NCI-H187 treated with DMSO at 0.1 percent for 48 hours (cell line): ENCODE measurements around the gene DLGAP1.
"Not testable (repeated sequence)": the region's sequence is repeated elsewhere in the genome, so short reads cannot be mapped to it uniquely, and the experiment has no call there.

Source experiments
- DNase-seq: peaks from one replicate; lab custom pipeline; 2025; lab: John Stamatoyannopoulos, UW

The DLGAP1 gene

DNA sequence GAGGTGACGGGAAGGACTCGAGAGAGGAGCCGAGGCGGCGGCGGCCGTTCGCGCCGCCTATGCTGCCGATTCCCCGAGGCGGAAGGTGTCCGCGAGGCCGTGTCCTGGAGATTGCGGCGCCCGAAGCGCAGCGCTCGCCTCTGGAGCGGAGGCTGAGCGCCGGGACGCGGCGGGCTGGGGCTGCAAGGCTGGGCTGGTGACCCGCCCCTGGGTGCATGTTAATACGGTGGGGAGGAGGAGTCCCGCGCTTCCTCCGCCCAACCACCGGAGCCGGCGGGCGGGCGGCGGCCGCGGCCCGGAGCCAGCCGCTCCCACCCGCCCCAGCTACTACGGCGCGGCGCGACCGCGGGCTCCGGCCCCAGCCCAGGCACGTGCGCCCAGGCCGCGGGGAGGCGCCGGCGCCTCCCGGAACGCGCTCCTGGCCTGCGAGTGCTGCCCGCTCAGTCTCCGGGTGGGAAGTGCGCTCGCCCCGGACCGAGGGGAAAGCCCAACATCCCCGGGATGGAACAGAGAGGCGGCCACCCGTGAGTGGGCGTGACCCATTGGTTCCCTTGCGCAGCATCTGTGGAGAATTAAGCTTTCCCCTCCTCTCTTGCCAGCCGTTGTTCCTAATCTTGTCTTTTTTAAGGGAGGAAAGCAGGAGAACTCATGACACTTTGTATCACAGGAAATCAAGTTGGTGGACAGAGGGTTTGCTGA lies at the start of gene DLGAP1:
Gene DLGAP1 (minus strand): TSS at position 195 of the 699 bp plus-strand sequence.
- no peak for DNase-seq

DNA sequence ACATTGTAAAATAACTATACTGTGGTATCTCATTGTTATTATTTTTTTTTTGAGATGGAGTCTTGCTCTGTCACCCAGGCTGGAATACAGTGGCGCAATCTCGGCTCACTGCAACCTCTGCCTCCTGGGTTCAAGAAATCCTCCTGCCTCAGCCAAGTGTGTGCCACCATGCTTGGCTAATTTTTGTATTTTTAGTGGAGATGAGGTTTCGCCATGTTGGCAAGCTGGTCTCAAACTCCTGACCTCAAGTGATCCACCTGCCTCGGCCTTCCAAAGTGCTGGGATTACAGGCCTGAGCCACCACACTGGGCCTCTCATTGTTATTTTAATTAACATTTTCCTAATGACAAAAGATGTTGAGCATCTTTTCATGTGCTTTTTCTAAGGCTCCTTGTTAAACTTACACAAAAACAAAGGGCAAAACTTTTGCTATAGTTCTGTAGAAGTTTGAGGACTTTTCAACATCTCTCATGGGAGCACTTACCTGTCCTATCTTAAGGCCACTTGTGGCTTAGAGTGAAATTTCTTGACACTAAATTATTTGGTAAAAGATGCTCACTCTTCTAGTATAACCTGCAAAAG lies 39.7 kb upstream of the DLGAP1 start:
- not testable (repeated sequence) for DNase-seq

DNA sequence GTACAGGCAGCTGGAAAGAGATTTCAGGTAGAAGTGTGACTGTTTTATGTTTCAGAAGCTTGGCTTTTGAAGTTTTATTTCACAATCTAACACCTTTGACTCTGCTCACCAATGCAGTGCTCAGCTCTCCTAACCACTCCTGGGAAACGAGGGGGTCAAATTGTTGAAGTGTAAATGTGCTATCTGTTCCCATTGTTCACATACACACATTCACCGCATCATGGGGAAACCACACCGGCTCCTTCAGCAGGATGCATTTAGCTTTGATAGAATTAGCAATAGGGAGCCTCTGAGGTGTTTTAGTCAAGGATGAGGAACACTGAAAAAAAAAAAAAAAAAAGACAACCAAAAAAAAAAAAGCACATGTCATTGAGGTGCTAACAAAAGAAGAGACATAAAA lies 13.4 kb upstream of the DLGAP1 start:
- no peak for DNase-seq

DNA sequence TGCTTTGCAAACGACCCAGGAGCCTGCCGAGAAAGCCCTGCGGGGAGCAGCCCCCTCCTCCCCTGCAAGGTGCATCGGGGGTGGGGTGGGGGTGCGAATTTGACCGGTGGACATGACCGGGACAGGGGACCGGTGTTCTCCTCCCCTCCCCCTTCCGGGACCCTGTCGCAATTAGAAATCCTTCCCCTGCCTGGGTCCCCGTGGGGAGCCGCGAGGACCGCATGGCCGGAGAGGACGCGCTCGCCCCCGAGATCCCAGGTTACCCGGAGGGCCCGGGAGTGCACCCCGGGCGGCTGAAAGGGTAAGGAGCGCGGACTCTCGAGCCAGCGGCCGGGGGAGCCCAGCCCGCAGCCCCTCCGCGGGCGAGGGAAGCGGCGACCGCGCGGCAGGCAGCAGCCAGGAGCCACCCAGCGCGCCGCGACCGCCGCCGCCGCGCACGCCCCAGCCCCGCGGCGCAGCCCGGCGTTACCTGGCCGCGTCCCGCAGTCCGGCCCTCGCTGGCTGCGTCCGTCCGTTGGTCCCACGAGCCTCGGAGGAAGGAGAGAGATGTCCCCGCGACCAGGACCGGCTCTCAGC lies 482 bp downstream of the DLGAP1 start:
- no peak for DNase-seq

DNA sequence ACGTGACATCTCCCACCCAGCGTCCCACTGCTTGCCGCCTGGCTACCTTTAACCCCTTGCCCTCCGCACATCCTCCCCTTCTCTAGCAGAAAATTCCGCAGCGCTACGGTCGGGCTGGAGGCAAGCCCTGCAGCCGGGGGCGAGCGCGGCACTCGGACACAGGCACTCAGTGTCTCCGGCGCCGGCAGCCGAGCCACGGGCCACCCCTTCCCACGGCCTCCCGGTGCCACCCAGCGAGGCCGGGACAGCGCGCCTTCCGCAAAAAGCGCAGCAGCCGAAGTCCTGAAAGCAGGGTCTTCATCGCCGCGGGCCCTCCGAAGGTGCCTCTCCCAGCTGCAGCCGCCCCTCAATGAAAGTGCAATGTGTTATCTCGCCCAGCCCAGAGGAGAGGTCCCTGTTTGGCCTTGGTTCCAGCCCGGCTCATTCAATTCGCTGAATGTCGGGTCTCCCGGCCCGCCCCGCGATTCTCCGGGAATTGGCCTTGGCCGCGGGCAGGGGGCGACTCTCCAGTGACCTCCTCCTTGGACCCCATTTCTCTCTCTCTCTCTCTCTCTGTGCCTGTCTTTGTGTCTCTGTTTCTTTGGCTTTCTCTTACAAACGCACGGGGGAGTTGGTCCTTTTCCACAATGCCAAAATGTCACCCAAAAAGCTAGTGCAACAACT lies 1.1 kb downstream of the DLGAP1 start:
- DNase-seq, result no peak

DNA sequence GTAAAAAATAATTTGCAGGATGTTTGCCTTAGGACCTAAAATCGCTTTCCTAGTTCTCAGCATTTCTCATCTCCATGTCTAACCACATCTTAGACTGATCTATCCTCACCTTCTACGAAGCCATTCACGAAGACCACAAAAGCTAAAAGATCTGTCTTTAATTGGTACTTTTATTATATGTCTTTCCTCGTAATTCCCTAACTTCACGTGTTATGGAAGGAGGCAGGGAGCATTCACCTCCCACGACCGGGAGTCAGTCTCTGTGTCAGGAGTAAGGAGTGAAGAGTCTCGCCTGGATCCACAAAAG lies 1.6 kb downstream of the DLGAP1 start:
- DNase-seq, result no peak

DNA sequence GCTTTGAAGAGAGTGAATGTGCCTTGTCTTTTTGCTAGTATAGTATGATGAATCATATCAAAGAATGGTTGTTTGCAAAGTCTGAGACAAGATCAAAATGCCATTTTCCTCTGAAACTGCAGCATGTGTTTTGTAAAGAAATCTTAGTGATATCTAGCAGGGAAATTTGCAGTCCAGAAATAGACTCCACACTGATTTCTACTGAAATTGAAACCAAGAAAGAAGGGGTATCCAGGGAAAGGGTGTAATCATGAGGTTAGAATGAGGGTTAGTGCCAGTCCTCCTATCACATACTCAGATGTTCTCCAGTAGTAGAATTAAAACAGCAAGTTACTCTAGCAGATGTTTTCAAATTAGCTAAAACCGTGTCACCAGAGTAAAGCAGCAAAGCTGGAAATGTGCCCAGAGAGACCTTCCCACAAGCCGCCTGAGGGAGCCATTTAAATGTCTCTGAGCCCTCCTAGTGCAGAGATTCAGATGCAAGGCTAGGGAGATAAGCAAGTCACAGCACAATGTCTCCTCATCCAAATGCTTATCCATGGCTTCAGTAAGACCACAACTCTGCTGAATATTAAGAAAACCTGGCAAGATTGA lies 4.9 kb downstream of the DLGAP1 start:
- DNase-seq, result no peak

- DNase-seq, result no peak
Observed at GRCh38 chr18:4445902-4446301, 9.2 kb downstream of the DLGAP1 start.

DNA sequence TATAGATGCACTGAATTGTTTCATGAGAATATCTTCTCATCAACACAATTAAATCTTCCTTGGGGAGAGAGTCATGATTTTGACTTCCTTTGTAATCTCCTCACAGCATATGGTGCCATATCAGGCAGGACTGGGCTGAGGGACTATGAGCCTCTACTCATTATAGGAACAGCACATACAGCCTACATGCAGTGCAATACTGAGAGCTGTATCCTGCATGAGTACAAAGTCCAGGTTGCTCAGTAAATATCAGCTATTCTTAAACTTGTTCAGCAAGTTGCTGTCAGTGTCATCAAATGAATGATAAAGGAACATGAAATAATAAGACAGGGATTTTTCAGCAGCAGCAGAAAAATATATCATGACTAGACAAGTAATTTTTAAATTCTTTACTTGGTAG lies 10.8 kb downstream of the DLGAP1 start:
- DNase-seq, result no peak

DNA sequence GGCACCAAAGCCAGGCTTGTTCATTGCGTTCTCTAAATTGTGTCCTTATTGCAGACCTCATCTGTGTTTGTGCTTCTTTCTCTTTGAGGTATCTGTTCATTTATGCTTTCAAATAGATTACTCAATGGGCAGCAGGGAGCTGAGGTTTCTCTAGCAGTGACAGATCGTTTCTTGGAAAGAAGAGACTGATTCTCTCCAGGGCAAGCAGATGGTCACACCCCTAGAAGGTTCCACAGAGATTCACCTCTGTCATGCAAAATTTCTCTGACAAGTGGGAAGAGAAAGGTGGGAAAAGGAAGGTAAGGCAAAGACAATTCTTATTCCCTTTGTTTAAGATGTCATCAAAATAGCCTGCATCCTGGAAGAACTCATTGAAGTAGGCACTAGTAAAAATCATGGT lies 14.0 kb downstream of the DLGAP1 start:
- DNase-seq, result no peak

GRCh38 chr18:4438938-4439337 lies 16.2 kb downstream of the DLGAP1 start:
- DNase-seq, result no peak

DNA sequence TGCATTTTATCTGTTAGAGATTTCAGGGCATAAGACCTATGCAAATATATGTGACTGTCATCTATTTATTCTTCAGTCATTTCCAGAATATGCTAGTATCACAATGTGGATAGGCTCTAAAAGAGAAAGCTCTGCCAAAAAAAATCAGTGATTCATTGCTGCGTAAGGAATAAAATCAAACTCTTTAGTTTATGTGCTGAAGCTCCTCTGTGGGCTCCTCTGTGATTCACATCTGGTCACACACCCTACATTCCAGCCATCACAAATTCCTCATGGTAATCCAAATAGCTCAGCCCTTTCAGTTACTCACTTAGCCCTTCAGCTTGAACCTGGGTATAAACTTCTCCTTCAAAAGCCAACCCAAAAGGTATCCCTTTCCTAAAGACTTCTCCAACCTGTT lies 21.4 kb downstream of the DLGAP1 start:
- no peak for DNase-seq

- no peak for DNase-seq
Observed at GRCh38 chr18:4430836-4431235, 24.3 kb downstream of the DLGAP1 start.

GRCh38 chr18:4417714-4418113 lies 37.4 kb downstream of the DLGAP1 start:
- DNase-seq, result no peak

- DNase-seq, result no peak
Observed at GRCh38 chr18:4416976-4417375, 38.1 kb downstream of the DLGAP1 start.

GRCh38 chr18:4412286-4412685 lies 42.8 kb downstream of the DLGAP1 start:
- DNase-seq, result no peak

DNA sequence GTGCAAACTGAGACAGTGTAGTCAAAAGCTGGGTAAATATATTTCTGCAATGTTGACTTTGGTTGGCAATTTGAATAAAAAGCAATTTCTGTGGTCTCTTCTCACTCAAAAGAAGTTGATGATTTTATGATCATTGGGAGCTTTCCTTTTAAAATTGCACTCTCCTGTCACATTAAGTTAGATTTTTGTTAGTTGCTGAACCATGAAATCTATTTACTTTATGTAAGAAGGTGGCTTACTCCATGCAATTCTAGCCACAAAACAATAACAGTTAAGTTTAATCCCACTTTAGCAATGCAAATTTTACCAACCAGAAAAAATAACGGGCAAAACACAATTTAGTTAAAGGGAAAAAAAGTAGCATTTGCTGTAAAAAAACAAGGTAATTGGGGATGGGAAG lies 48.3 kb downstream of the DLGAP1 start:
- DNase-seq, result no peak

GRCh38 chr18:4405965-4406364 lies 49.1 kb downstream of the DLGAP1 start:
- DNase-seq, result no peak

DNA sequence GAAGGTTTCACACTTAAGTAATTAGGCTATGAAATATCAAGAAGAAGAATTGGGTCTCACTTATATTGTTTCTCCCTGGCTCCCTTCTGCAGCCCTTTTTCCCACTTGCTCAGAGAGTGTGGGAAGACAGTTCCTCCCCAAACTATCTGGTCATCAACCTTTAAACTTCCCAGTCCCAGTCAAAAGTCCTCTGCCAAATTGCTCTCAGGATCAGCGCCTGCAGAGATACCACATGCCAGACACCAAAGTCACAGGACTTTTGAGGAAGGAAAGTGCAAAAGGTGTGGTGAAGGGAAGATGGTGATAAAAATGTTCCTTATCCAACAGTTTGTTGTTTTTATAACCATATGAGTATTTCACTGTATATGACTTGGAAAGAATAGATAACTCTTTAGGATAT lies 51.3 kb downstream of the DLGAP1 start:
- no peak for DNase-seq

DNA sequence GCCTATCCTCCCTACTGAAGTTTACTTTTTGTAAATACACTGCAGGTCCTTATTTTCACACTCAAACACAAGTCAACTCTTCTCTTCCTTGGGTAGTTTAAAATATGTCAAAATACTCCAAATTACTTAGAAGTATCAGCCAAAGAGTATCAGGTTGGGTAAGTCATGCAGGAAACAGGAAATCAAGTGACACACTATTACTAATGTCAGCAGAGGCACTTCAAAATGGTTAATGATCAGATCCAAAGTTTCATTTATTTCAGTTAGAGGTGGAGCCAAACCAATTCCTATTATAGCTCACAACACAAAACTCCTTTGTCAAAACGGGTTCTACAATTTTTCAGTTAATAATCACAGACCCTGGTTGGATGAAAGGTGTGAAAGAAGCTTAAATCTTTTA lies 54.2 kb downstream of the DLGAP1 start:
- no peak for DNase-seq

- DNase-seq, result no peak
Observed at GRCh38 chr18:4399929-4400328, 55.2 kb downstream of the DLGAP1 start.

DNA sequence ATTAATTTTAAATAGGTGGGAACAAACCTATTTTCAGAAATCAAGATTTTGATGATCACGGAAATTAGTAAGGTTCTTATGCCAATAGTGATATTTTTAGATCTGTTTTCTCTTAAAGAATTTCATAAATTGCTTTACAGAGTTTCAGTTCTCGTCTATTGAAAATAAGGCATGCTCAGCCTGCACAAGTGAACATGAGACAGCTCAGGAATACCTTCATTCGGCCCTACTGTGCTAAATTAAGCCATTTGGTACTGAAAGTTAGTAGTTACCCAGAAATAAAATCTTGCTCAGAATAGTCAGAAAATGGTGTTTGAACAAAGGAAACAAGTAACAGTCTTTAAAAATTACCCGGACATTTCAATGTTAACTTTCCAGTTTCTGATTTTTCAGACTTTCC lies 60.4 kb downstream of the DLGAP1 start:
- no peak for DNase-seq

DNA sequence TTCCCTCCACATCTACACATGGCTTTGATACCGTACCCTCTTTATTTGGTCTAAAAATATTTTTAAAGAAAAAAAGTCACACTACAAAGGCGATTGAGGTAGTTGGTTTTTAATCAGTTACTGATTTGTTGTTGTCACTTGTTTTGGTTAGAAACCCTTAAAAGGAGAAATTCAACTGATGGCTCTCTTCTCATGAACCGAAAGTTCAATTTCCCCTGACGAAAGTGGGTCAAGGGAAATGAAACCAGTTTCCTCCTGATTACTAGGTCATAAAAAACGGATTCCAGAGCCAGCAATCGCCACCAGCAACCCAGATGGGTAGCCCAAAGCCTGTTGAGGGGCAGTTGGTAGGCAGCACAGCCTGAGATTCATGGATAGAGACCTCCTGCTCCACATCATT lies 63.2 kb downstream of the DLGAP1 start:
- DNase-seq, result no peak
